Measurements from ENCODE around the gene LENEP.
"Not testable (repeated sequence)": the region's sequence is repeated elsewhere in the genome, so short reads cannot be mapped to it uniquely, and the experiment has no call there.

LENEP gene

GRCh38 chr1:154974808-154975408 is 18.5 kb upstream of the LENEP start:
- peak; percentile 92 for DNase-seq (ENCODE audit: low spot score)

DNA sequence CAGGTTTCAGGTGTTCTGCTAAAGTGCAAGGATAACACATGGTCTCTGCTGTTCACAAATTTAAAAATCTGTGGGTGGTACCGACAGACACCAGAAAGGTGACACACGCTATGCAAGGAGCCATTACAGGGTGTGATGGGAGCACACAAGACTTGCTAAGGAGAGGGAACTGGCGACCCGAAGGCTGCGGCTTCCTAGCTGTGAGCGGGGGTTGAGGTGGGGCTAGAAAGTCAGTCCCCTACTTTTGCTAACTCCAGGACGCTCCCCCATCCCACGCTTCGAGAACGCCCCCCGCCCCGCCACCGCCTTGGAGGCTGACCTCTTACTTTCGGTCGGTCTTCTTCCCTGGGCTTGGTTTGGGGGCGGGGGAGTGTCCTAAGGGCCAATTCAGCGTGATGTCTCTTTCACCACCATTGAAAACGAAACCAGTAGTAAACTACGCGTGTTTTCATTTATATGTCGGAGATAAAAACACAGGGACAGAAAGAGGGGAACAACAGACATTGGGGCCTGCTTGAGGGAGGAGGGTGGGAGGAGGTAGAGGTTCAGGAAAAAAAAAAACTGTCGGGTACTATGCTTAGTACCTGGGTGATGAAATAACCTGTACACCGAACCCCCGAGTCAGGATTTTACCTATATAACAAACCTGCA is 17.9 kb upstream of the LENEP start:
- peak; percentile 49 for DNase-seq (ENCODE audit: low spot score)

- DNase-seq (ENCODE audit: low spot score): not testable (repeated sequence)
These were observed 15.6 kb upstream of the LENEP start for GRCh38 chr1:154977762-154978161.

DNA sequence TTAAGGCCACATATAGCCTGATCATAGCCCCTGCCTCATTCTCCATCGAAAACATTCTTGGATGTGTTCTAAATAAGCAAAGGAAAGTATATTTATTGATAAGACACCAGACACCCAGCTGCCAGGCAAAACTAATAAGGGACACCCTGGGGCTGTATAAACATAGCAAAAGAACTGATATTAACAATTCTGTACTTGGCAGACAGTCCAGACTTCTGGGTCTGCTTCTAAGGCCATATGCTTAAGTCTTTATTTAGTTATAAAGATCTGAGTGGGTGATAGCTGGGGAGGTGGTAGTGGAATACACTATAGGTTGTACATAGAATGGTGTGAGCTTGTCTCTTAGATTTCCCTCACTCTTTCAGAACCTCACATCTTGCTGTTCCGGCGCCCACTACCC is 15.0 kb upstream of the LENEP start:
- DNase-seq (ENCODE audit: low spot score): no peak

DNA sequence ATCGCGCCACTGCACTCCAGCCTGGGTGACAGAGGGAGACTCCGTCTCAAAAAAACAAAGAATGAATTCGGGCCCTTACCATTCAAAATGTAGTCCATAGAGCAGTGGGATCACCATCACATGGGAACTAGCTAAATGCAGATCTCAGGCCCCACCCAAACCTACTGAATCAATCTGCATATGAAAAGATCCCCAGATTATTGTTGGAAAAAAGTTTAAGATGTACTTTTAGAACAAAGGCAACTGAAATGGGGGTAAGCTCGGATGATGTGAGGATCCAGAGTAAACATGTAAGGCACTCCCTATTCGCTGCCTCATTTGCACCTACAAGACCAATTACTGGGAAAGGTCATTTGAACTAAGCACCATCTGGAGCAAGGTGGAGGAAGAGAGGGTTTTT is 11.0 kb upstream of the LENEP start:
- DNase-seq (ENCODE audit: low spot score): no peak

DNA sequence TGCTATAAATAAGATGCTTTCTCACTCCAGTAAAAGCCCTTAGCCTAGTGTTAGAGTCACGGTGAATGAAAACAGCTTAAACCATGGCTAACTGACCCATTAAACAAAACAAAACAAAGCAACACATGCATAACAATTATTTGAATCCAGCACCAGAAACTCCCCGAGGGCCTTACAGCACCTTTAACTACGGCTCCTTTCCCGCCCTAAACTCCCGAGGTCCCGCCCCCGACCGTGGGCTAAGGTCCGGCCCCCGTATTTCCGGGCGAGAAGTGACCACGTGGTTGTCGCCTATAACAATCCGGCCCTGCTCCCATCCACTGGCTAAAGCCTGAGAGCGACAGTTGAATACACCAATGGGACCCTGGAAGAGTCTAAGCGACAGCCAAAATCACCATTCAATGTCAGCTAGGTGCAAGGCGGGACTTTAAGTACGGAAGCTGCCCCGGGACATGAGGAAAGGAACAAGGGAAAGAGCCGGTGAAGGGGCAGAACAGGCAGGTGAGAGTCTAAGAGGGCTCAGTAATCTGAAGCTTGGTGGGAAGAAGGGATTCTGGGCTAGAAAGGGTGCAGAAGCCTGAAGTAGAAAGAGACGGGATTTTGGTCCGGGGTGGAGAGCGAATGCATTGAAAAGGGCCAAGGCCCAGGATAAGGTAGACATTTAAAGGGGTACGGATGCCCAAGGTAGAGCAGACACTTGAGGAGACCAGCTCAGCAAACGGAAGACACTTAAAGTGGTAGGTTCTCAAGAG is 10.3 kb upstream of the LENEP start, which contains the start of gene FLAD1:
Gene FLAD1, plus strand, starts transcription at position 448 of the 752 bp plus-strand sequence. CDS start 351 bp downstream, outside the sequence.
- peak; percentile 99 for DNase-seq (ENCODE audit: low spot score)

GRCh38 chr1:154983776-154984466 is 9.5 kb upstream of the LENEP start:
- no peak for DNase-seq (ENCODE audit: low spot score)

DNA sequence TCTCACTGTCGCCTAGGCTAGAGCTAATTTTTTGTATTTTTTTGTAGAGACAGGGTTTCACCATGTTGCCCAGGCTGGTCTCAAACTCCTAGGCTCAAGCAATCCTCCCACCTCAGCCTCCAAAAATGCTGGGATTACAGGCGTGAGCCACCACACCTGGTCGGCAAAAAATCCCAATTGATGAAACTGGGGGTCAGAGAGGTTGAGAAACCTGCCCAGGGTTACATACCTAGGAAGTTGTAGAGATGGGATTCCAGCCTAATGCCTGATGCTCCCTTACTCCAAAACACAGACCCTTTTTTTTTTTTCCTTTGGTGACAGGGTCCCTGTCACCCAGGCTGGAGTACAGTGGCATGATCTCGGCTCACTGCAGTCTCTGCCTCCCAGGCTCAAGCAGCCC is 6.7 kb upstream of the LENEP start:
- not testable (repeated sequence) for DNase-seq (ENCODE audit: low spot score)

GRCh38 chr1:154987326-154987725 is 6.1 kb upstream of the LENEP start:
- DNase-seq (ENCODE audit: low spot score): no peak

- DNase-seq (ENCODE audit: low spot score): no peak
These were observed 5.1 kb upstream of the LENEP start for GRCh38 chr1:154988058-154988954.

DNA sequence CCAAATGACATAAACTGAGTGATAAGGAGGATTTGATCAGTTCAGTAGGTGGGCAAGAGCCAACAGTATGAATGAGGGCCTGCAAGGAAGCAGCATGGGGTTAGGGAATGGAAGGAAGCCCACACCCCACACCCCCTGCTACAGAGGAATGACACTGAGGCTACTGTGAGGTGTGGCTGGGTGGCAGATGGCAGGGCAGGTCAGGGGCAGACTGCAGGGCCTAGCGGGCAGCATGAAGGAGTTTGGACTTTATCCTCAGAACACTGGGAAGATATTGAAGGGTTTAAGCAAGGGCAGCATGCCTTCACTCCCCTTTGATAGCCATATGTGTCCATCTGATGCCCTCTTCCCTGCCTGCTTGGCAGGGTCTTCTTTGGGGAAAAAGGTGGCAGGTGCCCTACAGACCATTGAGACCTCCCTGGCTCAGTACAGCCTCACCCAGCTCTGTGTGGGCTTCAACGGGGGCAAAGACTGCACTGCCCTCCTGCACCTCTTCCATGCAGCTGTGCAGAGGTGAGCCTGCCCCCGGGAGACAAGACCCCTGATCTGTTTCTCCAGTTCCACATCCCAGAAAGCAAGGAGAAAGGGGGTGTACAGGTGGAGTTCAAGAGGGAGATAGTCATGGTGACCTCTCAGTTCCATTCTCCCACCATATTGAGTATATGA is 4.1 kb upstream of the LENEP start:
- no peak for DNase-seq (ENCODE audit: low spot score)

GRCh38 chr1:154990276-154990675 is 3.1 kb upstream of the LENEP start:
- DNase-seq (ENCODE audit: low spot score): no peak

DNA sequence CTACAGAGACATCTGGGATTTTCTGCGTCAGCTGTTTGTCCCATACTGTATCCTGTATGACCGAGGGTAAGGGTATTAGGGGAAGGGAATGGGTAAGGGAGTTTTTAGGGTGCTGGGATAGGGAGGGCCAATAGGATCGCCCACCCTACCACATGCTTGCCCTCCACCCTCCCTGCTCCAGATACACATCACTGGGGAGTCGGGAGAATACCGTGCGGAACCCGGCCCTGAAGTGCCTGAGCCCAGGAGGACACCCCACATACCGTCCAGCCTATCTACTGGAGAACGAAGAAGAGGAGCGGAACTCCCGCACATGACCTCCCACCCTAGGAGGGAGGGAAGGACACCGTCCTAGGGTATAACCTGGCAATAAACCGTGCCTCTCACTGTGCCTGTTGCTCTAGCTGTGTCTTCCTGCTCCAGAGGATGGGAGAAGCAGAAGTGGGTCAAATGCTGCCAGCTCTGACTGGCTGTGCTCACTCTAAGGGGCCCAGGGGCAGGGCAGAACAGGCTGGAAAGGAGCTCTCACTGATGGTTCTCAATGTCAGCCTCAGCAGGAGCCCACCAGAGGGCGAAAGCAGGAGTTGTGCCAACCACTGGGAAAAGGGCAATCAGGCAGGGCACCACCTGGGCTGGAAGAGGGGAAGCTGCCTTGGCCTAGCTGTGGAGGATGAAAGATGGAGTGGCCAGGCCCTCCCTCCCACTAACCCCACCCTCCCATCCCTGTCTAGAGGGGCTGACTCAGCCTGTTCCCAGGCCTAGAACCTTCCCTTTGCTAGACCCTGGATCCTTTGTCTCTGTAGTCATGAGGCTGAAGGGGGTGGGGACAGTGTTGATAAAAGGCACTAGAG is 440 bp upstream of the LENEP start:
- DNase-seq (ENCODE audit: low spot score): peak; percentile 55

DNA sequence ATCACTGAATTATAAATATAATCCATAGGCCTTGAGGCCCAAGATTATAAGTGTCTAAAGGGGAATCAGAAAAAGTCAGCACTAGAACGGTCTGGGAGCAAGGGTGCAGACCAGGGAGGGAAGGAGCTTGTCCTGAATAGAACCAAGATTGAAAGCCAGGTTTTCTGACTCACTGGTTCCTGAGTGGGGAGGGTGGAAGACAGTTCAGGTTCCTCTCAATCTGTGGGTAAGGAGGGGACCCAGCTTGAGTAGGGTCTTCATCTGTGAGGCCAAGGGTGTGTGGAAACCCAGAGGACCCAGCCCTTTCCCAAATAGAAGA is 842 bp downstream of the LENEP start:
- DNase-seq (ENCODE audit: low spot score): no peak

GRCh38 chr1:154994591-154994990 is 1.2 kb downstream of the LENEP start:
- no peak for DNase-seq (ENCODE audit: low spot score)

DNA sequence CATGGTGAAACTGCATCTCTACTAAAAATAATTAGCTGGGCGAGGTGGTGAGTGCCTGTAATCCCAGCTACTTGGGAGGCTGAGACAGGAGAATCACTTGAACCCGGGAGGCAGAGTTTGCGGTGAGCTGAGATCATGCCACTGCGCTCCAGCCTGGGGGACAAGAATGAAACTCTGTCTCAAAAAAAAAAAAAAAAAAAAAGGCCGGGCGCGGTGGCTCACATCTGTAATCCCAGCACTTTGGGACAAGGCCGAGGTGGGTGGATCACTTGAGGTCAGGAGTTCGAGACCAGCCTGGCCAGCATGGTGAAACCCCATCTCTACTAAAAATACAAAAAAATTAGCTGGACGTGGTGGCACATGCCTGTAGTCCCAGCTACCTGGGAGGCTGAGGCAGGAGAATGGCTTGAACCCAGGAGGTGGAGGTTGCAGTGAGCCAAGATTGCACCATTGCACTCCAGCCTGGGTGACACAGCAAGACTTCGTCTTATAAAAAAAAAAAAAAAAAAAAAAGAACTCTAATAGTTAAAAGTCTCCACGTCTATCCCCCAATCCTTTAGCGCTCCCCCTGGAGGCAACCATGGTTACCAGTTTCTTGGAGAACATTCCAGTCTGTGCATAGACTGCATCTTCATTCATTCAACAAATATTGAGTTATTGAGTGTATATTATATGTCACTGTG is 2.1 kb downstream of the LENEP start:
- DNase-seq (ENCODE audit: low spot score): peak; percentile 29

GRCh38 chr1:154996966-154997701 is 3.7 kb downstream of the LENEP start:
- DNase-seq (ENCODE audit: low spot score): no peak

- no peak for DNase-seq (ENCODE audit: low spot score)
These were observed 4.9 kb downstream of the LENEP start for GRCh38 chr1:154998201-154998780.
